Measurements from ENCODE around the gene SMURF2.
A peak's percentile ranks its signal among the peaks of the same experiment; 100 is the strongest.

SMURF2 gene

DNA sequence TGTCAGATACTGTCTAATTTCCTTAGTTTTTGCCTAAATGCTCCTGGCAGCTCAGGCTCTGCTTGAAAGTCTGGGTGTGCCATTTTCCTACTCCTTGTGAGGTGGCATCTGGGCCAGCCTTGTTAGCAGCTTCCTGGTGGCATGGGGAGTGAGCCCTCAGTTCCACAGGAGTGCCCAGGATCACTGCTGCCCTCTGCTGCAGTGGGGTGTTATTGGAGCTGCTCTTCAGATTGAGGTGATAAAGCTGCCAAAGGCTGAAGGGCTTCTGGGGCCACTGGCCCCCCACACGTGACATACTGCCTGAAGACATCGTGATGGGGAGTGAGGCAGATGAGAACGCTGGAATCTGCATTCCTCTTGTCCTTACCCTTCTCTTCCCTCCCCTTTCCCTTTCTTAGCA lies 127.9 kb downstream of the SMURF2 start:
- no peak overlapping the region for H3K4me3 ChIP-seq (ENCODE audit: low read length)
- no peak for TF ChIP-seq ZNF274 (IDR thresholded peaks at IDR 0.05; ENCODE audit: low read depth, low read length)

GRCh38 chr17:64533784-64534183 lies 128.3 kb downstream of the SMURF2 start:
- H3K4me3 ChIP-seq (ENCODE audit: low read length): no peak overlapping the region
- TF ChIP-seq ZNF274 (IDR thresholded peaks at IDR 0.05; ENCODE audit: low read depth, low read length): no peak

- H3K4me3 ChIP-seq (ENCODE audit: low read length): no peak overlapping the region
- TF ChIP-seq ZNF274 (IDR thresholded peaks at IDR 0.05; ENCODE audit: low read depth, low read length): no peak
These were observed 129.7 kb downstream of the SMURF2 start for GRCh38 chr17:64532409-64532808.

DNA sequence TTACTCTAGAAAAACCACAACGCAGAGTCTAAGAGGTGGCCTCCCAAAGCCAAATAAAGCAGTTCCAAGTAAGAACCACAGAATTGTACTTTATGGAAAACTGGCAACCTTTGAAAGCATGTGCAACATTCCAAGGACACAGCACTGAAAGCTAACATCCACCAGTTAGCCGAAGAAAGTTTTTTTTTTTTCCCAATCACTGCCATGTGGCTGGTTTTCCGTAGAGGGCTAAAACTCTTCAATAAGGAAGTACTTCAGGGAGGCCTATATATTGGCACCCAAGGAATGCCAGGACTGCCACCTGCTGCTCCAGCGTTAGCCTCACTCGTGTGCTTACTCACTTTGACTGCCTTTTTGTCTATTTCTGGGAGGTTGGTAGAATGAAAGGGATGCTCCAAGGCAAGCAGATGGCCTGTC lies 130.1 kb downstream of the SMURF2 start:
- H3K4me3 ChIP-seq (ENCODE audit: low read length): no peak overlapping the region
- TF ChIP-seq ZNF274 (IDR thresholded peaks at IDR 0.05; ENCODE audit: low read depth, low read length): no peak

DNA sequence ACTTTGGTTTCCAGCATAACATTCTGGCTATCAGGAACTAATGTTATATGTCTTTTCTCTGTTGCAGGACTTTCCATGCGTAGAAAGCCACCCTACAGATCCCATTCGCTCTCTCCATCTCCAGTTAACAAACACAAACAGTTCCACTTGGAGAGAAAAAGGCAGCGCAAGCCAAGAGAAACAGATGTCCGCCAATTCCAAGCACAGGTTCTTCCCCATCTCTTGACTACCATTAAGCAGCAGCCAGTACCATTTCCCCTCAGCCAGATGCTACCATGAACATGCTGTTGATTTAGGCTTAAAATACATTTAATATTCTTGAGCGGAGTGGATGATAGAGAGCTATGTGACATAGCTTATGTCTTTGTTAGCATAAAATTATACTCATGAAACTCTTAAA lies 132.9 kb downstream of the SMURF2 start:
- H3K4me3 ChIP-seq (ENCODE audit: low read length): no peak overlapping the region
- no peak for TF ChIP-seq ZNF274 (IDR thresholded peaks at IDR 0.05; ENCODE audit: low read depth, low read length)

DNA sequence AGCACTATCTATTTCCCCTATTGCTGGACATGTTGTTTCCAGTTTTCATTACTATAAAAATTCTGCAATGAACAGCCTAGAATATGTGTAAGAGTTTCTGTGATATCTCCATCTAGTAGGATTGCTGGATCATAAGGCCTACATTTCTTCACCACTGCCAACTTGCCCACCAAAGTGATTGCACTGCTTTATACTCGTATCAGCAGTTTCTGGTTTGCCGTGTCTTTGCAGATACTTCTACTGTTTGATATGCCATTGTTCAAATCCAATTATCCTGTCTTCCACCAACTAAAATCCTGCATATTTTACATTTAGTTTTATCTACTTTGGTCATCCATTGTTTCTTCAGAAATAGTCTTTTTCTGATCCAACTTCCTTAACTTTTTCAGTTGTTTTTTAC lies 134.2 kb downstream of the SMURF2 start:
- H3K4me3 ChIP-seq (ENCODE audit: low read length): no peak overlapping the region
- TF ChIP-seq ZNF274 (IDR thresholded peaks at IDR 0.05; ENCODE audit: low read depth, low read length): no peak

GRCh38 chr17:64520359-64520758 lies 141.7 kb downstream of the SMURF2 start:
- H3K4me3 ChIP-seq (ENCODE audit: low read length): no peak overlapping the region
- no peak for TF ChIP-seq ZNF274 (IDR thresholded peaks at IDR 0.05; ENCODE audit: low read depth, low read length)

GRCh38 chr17:64519601-64520000 lies 142.5 kb downstream of the SMURF2 start:
- H3K4me3 ChIP-seq (ENCODE audit: low read length): no peak overlapping the region
- TF ChIP-seq ZNF274 (IDR thresholded peaks at IDR 0.05; ENCODE audit: low read depth, low read length): no peak

GRCh38 chr17:64515829-64516228 lies 146.3 kb downstream of the SMURF2 start:
- no peak for TF ChIP-seq ZNF274 (IDR thresholded peaks at IDR 0.05; ENCODE audit: low read depth, low read length)
- H3K4me3 ChIP-seq (ENCODE audit: low read length): no peak overlapping the region

GRCh38 chr17:64515419-64515818 lies 146.7 kb downstream of the SMURF2 start:
- no peak for TF ChIP-seq ZNF274 (IDR thresholded peaks at IDR 0.05; ENCODE audit: low read depth, low read length)
- no peak overlapping the region for H3K4me3 ChIP-seq (ENCODE audit: low read length)

- no peak overlapping the region for H3K4me3 ChIP-seq (ENCODE audit: low read length)
These were observed 152.9 kb downstream of the SMURF2 start for GRCh38 chr17:64509179-64509578.

GRCh38 chr17:64508683-64509082 lies 153.4 kb downstream of the SMURF2 start:
- TF ChIP-seq ZNF274 (IDR thresholded peaks at IDR 0.05; ENCODE audit: low read depth, low read length): no peak
- no peak overlapping the region; the same call in 1 of the 2 replicates for H3K4me3 ChIP-seq (ENCODE audit: low read length)

More at GRCh38 chr17:64509179-64509578, 152.9 kb downstream of the SMURF2 start:
- no peak for TF ChIP-seq ZNF274 (IDR thresholded peaks at IDR 0.05; ENCODE audit: low read depth, low read length)

GRCh38 chr17:64507413-64507782 lies 154.7 kb downstream of the SMURF2 start:
- TF ChIP-seq ZNF274 (IDR thresholded peaks at IDR 0.05; ENCODE audit: low read depth, low read length): no peak
- peak overlapping the region; percentile 95 for H3K4me3 ChIP-seq (ENCODE audit: low read length)

DNA sequence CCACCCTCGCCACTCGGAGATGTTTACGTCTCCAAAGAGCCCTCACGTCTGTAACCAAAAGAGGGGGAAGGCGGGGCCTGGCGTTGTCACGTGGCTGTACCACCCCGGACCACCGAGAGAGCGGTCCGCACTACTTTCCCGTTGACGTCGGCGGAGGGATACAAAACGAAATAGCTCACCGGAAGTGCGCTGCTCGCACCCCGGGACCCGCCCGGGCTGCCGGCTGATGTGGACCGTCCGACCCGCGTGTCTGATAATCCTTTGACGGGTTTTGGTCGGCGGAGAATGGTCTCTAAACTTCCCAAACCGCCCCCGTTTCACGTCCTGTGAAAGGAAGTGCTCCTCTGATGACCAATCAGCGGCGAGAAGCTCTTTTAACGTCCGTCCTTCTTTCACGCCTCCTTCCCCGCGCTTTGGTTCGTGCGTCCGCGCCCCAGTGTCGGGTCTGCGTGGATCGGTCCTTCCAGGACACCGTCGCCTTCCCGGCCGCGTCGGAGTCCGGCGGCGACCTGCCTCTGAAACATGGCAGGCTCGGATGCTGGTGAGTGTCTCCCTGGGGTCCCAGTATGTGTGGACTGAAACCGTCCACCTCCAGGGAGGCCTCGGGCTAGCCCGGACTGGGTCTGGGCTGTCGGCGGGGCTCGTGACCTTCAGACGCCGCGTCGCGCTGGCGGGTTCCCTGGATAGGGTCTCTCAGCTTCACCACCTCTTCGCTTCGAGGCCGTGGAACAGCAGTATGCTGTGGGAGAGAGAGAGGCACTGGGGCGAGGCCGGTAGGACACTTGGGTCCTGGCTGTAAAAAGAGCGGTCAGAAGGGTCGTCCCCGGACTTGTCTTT lies 155.3 kb downstream of the SMURF2 start, which contains the start of gene CEP95:
Gene CEP95 (plus strand): TSS at position 402 of the 837 bp plus-strand sequence. CDS start 121 bp downstream, at position 523.
- peak within 1 kb of the TSS; percentile 95 for H3K4me3 ChIP-seq (ENCODE audit: low read length)
- no peak for TF ChIP-seq ZNF274 (IDR thresholded peaks at IDR 0.05; ENCODE audit: low read depth, low read length)

- TF ChIP-seq ZNF274 (IDR thresholded peaks at IDR 0.05; ENCODE audit: low read depth, low read length): no peak
- peak within 1 kb of the TSS; percentile 95 for H3K4me3 ChIP-seq (ENCODE audit: low read length)
These were observed 155.9 kb downstream of the SMURF2 start, which contains the start of gene DDX5 for GRCh38 chr17:64506201-64506575. TSS of gene DDX5 (minus strand) at chr17:64506289. CDS start at chr17:64506119, 170 bp downstream.
